GM21360 (cell line): ENCODE data around the gene PARD6G.
"Not testable (repeated sequence)": the region's sequence is repeated elsewhere in the genome, so short reads cannot be mapped to it uniquely, and the experiment has no call there.

Experiments used
- ATAC-seq: cut with Tn5 transposase; IDR thresholded peaks from one replicate; pipeline ENCODE4 v1.9.1; 2021; ENCODE audit warnings: mild to moderate bottlenecking, moderate library complexity; ENCODE audit not compliant: unreplicated experiment

The PARD6G gene

GRCh38 chr18:80176334-80177073, 70.8 kb downstream of the PARD6G start:
- no peak for ATAC-seq

GRCh38 chr18:80175451-80176204, 71.7 kb downstream of the PARD6G start:
- ATAC-seq: no peak

GRCh38 chr18:80173060-80173459, 74.3 kb downstream of the PARD6G start:
- ATAC-seq: no peak

GRCh38 chr18:80172056-80172455, 75.3 kb downstream of the PARD6G start:
- ATAC-seq: no peak

- ATAC-seq: peak; percentile 54
Observed at GRCh38 chr18:80171054-80171872, 76.1 kb downstream of the PARD6G start.

- ATAC-seq: no peak
Observed at GRCh38 chr18:80170395-80171053, 76.8 kb downstream of the PARD6G start.

DNA sequence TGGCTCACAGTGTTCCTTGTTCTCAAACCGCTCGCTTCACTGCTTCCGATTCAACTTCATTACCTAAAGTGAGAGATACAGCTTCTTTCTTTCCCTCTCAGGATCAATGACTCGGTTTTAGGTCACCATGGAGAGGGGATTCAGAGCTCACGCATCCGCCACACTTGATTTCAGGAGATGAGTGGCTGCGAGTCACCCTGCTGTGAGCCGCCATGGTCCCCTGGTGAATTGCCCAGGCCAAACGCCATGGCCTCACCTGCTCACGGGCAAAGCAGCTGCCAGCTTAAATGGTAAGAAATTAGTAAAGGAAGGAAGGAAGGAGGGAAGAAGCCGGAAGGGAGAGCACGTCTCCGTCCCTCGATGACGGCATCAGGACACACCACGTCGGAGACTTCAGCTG, 77.7 kb downstream of the PARD6G start:
- ATAC-seq: no peak

- no peak for ATAC-seq
Observed at GRCh38 chr18:80168982-80169381, 78.3 kb downstream of the PARD6G start.

GRCh38 chr18:80168346-80168745, 79.0 kb downstream of the PARD6G start:
- ATAC-seq: no peak

DNA sequence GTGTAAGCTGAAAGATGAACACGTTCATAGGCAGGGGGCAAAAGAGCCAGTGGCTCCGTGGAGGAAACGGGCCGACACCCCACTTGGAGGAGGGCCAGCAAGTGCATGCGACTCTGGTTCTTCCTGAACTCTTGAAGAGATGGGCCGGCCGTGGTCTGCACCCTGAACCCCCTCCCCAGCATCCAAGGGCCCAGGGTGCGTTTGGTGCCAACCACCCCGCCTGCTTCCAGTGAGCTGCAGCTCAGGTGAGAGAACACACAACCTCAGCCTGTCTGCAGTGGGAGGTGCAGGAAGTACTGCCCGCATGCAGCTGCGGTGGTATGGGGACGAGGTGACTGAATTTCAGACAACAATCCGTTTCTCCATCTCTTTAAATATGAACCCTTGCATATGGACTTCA, 79.4 kb downstream of the PARD6G start:
- ATAC-seq: no peak

GRCh38 chr18:80167331-80167730, 80.0 kb downstream of the PARD6G start:
- ATAC-seq: no peak

DNA sequence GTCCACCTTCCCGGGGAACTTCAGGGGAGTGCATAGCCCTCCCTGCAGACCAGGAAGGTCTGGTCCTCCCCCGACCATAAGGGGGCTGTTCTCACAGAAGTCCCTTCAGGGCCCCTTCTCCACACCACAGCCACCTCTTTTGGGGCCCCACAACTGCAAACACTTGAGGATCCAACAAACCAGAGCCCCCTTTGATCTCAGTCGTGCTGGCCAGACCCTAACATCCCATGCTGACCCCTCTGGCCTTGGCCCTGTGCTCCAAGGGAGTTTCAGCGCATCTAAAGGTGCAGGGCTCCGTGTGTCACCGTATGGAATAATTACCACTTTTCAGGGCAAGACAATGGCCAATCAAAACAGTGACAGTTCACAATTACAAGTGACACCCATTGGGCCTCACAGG, 80.6 kb downstream of the PARD6G start:
- no peak for ATAC-seq

DNA sequence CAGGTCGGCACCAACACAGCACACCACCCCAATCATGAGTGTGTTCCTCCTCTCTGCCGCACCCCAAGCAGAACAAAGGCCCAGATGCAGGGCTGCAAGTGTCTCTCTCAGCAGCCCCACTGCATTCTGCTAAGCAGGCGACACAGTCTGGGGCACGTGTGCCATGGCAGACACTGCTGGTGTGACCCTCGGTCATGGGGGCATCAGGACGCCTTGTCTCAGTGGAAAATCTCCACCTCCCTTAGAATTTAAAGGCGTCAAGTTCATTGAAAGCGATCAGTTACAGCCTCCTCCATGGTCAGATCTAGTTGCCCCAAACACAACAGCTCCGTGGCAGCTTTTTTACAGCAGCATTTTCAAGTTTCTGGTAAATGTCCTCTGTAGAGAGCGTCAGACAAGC, 81.1 kb downstream of the PARD6G start:
- no peak for ATAC-seq

DNA sequence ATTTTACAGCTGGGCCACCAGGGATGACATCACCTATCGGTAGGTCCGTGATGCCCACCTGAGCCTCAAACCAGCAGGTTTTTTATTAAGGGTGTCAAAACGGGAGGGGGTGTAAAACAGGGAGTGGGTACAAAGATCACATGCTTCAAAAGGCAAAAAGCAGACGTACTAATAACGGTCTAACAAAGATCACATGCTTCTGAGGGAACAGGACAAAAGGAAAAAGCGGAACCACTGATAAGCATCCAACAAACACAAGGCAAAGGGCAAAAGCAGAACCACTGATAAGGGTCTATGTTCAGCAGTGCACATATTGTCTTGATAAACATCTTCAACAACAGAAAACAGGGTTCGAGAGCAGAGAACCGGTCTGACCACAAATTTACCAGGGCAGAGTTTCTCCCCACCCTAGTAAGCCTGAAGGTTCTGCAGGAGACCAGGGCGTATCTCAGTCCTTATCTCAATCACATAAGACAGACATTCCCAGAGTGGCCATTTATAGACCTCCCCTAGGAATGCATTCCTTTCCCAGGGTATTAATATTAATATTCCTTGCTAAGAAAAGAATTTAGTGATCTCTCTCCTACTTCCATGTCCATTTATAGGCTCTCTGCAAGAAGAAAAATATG, 82.5 kb downstream of the PARD6G start:
- not testable (repeated sequence) for ATAC-seq

DNA sequence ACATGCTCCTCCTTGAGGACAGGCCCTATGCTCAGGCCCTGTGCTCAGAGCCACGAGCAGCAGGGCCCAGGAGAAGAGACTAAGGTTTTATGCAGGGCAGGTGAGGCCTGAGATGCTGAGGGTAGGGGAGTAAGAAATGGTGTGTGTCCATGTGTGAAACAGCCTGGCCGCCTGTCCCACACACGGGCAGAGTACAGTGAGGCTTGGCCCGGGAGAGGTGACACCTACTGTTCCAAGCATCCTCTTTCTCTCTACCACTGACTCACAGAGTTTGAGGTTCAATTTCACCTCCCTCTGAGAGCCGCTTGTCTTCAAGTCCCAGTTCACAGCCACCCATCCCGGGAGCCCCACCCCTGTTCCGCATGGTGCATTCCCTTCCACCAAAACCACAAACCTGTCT, 84.1 kb downstream of the PARD6G start:
- ATAC-seq: no peak

DNA sequence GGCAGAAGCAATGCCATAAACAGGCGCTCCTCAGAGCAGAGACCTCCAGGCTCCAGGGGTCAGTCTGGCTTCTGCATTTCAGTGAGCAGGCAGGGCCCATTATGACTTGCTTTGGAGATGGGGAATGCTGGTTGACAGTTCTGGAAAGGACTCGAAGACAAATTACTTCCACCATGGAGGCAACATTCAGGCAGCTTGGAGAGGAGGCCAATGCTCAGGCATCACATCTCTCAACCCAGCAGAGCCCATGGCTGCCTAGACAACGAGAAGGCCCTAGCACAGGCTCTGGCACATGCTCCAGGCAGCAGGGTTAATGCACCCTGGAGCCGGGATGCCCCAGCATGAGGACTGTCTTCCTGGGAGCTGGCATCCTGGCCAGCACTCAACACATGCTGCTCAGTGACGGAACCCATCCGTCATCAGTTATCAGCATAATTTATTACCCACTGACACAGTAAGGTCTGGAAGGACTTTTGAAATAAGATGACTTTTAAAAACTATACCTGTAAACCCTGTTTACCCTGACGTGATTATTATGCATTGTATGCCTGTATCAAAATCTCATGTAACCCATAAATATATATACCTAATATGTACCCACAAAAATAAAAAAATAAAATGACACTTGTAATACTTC, 85.4 kb downstream of the PARD6G start:
- no peak for ATAC-seq

DNA sequence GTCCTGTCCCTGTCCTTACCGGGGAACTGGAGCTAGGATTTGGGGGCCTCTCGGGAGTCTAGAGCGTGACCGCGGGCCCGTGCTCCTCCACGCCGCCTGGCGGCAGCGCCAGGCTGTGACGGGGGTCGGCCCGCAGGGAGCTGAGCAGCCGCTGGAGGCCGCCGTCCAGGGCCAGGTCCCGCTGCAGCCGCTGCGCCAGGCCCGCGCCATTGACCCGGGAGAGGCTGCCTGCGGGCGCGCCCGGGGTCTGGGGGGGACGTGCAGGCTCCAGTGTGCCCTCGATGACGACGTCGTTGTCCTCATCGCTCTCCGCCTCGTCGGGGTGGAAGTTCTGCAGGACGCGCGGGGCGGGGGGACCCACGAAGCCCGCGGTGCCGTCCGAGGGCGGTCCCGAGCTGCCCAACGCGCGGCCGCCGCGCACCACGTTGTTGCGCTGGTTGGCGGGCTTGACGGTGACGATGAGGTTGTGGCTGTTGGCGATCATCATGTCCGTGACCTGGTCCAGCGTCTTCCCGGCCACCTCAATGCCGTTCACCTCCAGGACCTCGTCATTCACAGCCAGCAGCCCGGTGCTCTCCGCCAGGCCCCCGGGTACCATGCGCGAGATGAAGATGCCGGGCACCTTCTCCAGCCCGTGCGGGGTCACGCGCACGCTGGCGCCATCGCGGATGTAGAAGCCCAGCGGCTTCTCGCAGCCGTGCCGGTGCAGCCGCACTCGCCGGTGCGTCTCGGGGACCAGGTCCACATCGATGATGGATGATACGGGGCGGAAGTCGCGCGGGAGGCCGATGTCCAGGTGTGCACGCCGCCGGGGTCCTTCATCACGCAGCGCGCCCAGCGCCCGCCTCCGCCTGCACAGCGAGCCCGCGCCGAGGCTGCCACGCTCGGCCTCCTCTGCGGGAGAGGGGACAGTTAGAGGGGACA, 87.3 kb downstream of the PARD6G start:
- ATAC-seq: no peak

DNA sequence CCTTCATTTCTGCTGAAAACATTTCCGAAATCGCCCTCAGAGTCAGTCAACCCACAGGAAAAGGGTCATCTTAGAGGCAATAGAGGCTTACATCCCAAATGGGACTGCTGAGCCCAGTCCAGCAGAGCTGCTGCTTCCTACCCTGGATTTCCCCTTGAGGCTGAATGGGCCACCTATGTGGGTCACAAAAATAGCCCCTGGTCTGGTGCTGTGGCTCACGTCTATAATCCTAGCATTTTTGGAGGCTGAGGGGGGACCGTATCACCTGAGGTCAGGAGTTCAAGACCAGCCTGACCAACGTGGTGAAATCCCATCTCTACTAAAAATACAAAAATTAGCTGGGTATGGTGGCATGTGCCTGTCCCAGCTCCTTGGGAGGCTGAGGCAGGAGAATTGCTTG, 88.9 kb downstream of the PARD6G start:
- ATAC-seq: no peak

- no peak for ATAC-seq
Observed at GRCh38 chr18:80157708-80158343, 89.5 kb downstream of the PARD6G start.
